GM10248 (cell line): ENCODE data around the gene EDEM1.

ENCODE experiments used
- CTCF ChIA-PET: fragments of 300-600 bp; sonication (Branson Sonifier 250); formaldehyde crosslinking; extraction: SDS; loops from one replicate; lab custom pipeline; 2021; ENCODE audit warnings: antibody characterized with exemption; lab: Yijun Ruan, JAX
- POLR2A ChIA-PET: fragments of 350-650 bp; sonication (Branson Sonifier 250); formaldehyde crosslinking; extraction: SDS; loops from one replicate; lab custom pipeline; 2020; ENCODE audit warnings: antibody characterized with exemption; lab: Yijun Ruan, JAX
- DNase-seq: peaks from one replicate; pipeline ENCODE4 v3.0.0; 2012; ENCODE audit errors: extremely low spot score
- TF ChIP-seq, protein P1 (sequence below): IDR thresholded peaks from 2 replicates; pipeline ENCODE4 v1.5.1; 2012; ENCODE audit warnings: mild to moderate bottlenecking, low read depth; ENCODE audit errors: extremely low read depth, missing control alignments, control extremely low read depth

EDEM1 gene

DNA sequence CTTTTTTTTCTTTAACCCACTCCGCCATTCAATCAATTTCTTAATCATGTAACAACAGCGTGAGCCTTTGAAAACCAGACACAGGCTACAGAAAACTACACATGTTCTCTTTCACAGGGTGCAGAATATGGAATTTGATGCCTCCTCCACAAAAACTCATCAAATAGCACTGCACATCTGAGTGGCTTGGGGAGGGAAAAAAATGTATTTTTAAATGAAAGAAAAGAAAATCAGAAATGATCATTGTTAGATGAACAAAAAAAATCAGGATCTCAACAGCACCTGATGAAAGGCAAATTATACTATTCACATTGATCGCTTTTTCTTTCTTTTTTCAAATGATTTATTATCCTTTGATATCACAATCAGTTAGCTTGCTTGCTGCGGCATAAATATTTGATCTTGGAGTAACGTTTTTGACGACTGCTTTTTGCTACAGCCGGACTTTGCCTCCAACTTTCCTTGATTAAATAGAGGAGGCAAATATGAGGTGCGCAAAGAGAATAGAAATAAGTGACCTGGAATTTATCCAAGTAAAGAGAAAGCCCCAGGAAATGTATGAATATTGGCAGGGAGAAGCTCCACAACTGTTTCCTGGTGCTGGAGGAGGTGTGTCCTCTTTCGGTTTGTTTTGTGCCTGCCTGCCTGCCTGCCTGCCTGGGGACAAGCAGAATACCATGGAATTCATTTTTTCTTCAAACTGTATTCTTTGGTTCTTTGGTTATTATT, 63.1 kb downstream of the EDEM1 start:
- CTCF ChIA-PET = interaction anchor here (1.4 kb wide), 1 partner anchor 23 kb away, joined by 3 read pairs; no protein-coding TSS in a partner anchor
- DNase-seq = no peak
- POLR2A ChIA-PET = no interaction called here
- TF ChIP-seq, protein P1, sequence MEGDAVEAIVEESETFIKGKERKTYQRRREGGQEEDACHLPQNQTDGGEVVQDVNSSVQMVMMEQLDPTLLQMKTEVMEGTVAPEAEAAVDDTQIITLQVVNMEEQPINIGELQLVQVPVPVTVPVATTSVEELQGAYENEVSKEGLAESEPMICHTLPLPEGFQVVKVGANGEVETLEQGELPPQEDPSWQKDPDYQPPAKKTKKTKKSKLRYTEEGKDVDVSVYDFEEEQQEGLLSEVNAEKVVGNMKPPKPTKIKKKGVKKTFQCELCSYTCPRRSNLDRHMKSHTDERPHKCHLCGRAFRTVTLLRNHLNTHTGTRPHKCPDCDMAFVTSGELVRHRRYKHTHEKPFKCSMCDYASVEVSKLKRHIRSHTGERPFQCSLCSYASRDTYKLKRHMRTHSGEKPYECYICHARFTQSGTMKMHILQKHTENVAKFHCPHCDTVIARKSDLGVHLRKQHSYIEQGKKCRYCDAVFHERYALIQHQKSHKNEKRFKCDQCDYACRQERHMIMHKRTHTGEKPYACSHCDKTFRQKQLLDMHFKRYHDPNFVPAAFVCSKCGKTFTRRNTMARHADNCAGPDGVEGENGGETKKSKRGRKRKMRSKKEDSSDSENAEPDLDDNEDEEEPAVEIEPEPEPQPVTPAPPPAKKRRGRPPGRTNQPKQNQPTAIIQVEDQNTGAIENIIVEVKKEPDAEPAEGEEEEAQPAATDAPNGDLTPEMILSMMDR = no peak

- DNase-seq = no peak
- TF ChIP-seq, protein P1 = no peak
- POLR2A ChIA-PET = no interaction called here
- CTCF ChIA-PET = interaction anchor here (1.4 kb wide), 1 partner anchor 24 kb away, joined by 3 read pairs; no protein-coding TSS in a partner anchor
Observed at GRCh38 chr3:5251196-5251583, 63.7 kb downstream of the EDEM1 start.

GRCh38 chr3:5252131-5252530, 64.6 kb downstream of the EDEM1 start:
- CTCF ChIA-PET = no interaction called here

DNA sequence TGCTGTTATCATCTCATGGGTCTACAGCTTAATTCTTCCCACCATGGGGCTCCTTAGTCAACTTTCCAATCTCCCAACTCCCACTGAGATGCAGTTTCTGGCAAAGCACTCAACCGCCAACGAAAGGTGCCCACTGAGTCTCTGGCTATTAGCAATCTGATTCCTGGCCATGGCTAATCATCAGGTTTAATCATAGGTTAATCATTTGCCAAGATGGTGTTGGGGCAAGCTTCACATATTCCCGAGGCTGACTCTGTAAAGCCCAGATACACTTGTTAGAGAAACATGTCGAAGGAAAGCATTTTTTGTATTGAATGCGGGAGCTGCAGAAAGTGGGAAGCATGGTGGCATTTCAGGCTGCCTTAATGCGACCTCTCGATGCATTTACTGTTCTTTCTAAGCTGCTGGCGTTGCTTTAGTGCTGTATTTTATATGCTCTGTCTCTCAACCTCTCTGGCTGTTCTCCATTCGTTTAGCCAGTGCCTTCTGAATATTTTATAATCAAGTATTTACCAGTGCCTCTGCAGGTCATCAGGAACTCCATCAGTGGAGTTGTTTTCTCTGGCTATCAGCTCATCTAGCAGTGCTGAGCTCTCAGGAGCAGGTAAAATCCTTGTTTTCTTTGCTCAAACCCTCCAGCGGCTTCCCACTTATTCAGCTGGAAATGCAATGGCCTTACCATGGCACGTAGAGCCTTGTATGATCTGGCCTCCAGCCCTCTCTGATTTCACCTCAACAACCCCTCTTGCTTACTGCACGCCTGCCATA, 67.0 kb downstream of the EDEM1 start:
- TF ChIP-seq, protein P1 = no peak
- CTCF ChIA-PET = no interaction called here
- POLR2A ChIA-PET = no interaction called here
- no peak for DNase-seq

More at GRCh38 chr3:5252131-5252530, 64.6 kb downstream of the EDEM1 start:
- no peak for DNase-seq
- TF ChIP-seq, protein P1 = no peak
- POLR2A ChIA-PET = no interaction called here

DNA sequence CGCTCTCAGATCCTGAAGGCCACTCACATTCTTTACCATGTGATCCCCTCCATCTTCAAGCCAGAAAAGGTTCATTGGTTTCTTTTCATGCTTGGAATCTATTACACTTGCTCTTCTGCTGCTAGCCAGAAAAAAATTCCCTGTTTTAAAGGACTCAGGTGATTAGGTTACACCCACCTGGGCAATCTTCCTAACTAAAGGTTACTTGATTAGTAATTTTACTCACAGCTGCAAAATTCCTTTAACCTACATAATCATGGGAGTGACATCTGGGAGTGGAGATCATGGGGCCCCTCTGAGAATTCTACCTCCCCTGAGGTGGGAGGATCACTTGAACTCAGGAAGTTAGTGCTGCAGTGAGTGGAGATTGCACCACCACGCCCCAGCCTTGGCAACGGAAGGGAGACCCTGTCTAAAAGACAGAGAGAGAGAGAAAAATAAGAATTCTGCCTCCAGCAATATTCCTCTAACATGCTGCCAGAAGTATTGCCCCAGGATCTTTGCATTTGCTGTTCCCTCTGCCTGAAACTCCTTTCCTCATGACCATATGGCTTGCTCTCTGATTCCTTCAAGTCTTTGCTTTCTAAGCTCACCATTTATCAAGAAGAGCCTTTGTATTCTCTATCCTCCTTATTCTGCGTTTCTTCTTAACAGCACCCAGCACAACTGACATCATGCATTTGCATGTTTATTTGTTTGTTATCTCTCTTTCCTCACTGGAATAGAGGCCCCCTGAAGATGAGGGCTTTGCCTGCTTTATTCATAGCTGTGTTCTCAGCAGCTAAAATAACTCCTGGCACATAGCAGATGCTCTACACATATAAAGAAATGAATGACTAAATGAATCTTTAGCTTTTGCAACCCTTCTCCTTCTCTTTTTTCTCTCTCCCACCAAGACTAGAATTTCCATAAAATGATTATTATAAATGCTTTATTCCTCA, 68.2 kb downstream of the EDEM1 start:
- ChIA-PET CTCF (interaction anchor here (0.9 kb wide), 1 partner anchor 17 kb away, joined by 3 read pairs; no protein-coding TSS in a partner anchor), POLR2A (no interaction called here)
- TF ChIP-seq, protein P1 = no peak
- DNase-seq = no peak

DNA sequence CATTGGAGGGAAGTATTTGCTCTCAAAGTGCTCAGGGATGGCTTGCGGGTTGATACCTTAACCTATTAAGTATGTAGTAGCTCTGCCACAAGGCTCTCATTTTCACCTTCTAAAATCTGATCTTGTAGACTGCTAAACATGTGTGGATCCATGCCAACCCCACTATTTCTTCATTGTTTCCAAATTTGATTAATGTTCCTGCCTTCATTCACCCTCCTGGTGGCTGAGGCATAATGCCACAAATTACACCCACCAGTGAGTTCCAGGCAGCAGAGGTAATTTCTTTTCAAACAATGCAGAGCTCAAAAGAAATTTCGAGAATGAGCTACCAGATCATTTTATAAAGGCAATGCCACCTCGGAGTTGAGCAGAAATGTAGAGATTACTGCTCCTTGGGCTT, 71.0 kb downstream of the EDEM1 start:
- ChIA-PET CTCF (interaction anchor here (1.0 kb wide), 1 partner anchor 167 kb away, joined by 3 read pairs; no protein-coding TSS in a partner anchor), POLR2A (no interaction called here)
- no peak for DNase-seq
- TF ChIP-seq, protein P1 = no peak
